Measurements from ENCODE around the gene SFXN5. TPM values are rescaled to one million over a fixed set of nuclear protein-coding genes. Genes with fewer than 3 reads are reported as not detected.

SFXN5 gene
- total RNA-seq, 1 experiment from 2014 or later, result 22.0 TPM

DNA sequence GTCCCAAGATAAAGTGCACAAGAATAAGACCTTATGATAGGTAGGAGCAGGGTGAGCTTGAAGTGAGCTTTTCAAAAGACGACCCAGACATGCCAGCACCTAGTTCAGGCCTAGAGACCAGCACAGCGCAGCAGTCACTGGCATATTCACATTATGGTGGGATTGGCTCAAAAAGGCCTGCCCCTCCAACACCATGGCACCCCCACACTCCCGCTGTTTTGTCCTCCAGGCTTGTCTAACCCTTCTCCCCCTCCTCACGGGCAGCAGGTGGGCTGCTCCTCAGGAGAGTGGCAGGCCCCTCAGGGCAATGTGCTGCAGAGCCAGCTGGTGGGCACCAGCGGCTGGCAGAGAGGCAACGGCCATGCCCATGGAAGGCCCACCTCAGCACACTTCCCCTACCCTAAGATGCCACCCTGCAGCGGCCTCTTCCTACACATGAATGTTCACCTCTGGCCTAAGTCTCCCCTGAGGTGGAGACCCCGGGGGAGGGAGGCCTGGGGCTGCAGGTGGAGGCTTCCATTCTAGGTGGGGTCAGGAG lies 128.6 kb downstream of the SFXN5 start:
- no peaks in the 10 kb centered on the region for H3K9me3 ChIP-seq (ENCODE audit: low read length)
- no peaks in the 10 kb centered on the region for H3K36me3 ChIP-seq (ENCODE audit: low read depth, low read length)
- no peak overlapping the region for H2AFZ ChIP-seq (ENCODE audit: low read length)
- ATAC-seq, result no peak
- no peaks in the 10 kb centered on the region for H3K9me2 ChIP-seq (replicated peaks; ENCODE audit: low read length)
- H3K4me1 ChIP-seq (ENCODE audit: insufficient read depth, low read length), result no peaks in the 10 kb centered on the region
- no peaks in the 10 kb centered on the region for H3F3A ChIP-seq (ENCODE audit: low read length, unreplicated experiment)
- no peaks in the 10 kb centered on the region for H3K27me3 ChIP-seq (ENCODE audit: low read length)
- ChIA-PET CTCF (no interaction called here), POLR2A (ENCODE audit: unreplicated experiment) (no interaction called here)
- BruUV-seq (replicated peaks), result no TSS peak
- H3K4me2 ChIP-seq (ENCODE audit: low read length), result no peak overlapping the region
- no peak overlapping the region for H3K4me3 ChIP-seq (ENCODE audit: low read length)
- intact Hi-C loops (cut with micrococcal nuclease), result no loop called here
- DNase-seq, result no peak
- TF ChIP-seq EZH2 (IDR thresholded peaks at IDR 0.05; ENCODE audit: low read length, unreplicated experiment) (no peak), EZH2phosphoT487 (IDR thresholded peaks at IDR 0.05; ENCODE audit: borderline replicate concordance, low read length) (no peak)
- H3K27ac ChIP-seq (ENCODE audit: low read length), result no peak overlapping the region
- no peak overlapping the region for H3K9ac ChIP-seq (ENCODE audit: low read length)
- H3K79me2 ChIP-seq (ENCODE audit: low read length), result no peaks in the 10 kb centered on the region
- no peaks in the 10 kb centered on the region for H4K20me1 ChIP-seq (ENCODE audit: low read length)

GRCh38 chr2:72942293-72942692 lies 129.2 kb downstream of the SFXN5 start:
- Histone ChIP-seq H3K4me2 (ENCODE audit: low read length) (no peak overlapping the region), H3K79me2 (ENCODE audit: low read length) (no peaks in the 10 kb centered on the region), H4K20me1 (ENCODE audit: low read length) (no peaks in the 10 kb centered on the region), H3K9ac (ENCODE audit: low read length) (no peak overlapping the region), H3K27me3 (ENCODE audit: low read length) (no peaks in the 10 kb centered on the region), H3K4me1 (ENCODE audit: insufficient read depth, low read length) (no peaks in the 10 kb centered on the region), H3F3A (ENCODE audit: low read length, unreplicated experiment) (no peaks in the 10 kb centered on the region), H3K4me3 (ENCODE audit: low read length) (no peak overlapping the region), H3K27ac (ENCODE audit: low read length) (no peak overlapping the region), H3K36me3 (ENCODE audit: low read depth, low read length) (no peaks in the 10 kb centered on the region), H2AFZ (ENCODE audit: low read length) (no peak overlapping the region), H3K9me3 (ENCODE audit: low read length) (no peaks in the 10 kb centered on the region), H3K9me2 (replicated peaks; ENCODE audit: low read length) (no peaks in the 10 kb centered on the region)
- ChIA-PET CTCF (no interaction called here), POLR2A (ENCODE audit: unreplicated experiment) (no interaction called here)
- ATAC-seq (no peak), DNase-seq (no peak)
- no TSS peak for BruUV-seq (replicated peaks)
- no peak for TF ChIP-seq CTCF (conservative IDR thresholded peaks at IDR 0.05; ENCODE audit: low read depth, low read length)
- intact Hi-C loops (cut with micrococcal nuclease), result no loop called here

DNA sequence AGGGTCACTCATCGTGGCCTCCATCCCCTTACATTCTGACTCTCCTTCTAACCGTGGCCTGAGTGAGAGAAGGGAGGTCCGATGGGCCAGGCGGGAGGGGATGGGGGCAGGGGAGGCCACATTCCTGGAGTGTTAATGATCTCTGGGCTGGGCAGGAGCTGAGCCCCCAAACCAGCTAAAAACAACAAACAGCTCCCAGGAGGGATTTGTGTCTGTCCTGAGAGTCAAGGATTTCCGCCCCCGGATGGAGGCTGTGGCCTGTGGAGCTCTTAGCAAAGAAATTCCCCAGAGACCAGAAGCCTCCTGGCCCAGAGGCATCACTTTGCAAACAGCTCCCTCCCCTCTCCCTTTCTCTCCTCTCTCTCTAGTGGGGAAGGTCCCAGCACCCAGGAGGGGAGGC lies 130.7 kb downstream of the SFXN5 start:
- H3K4me1 ChIP-seq (ENCODE audit: insufficient read depth, low read length), result no peaks in the 10 kb centered on the region
- no peak overlapping the region for H2AFZ ChIP-seq (ENCODE audit: low read length)
- H3K4me2 ChIP-seq (ENCODE audit: low read length), result no peak overlapping the region
- no peak overlapping the region for H3K4me3 ChIP-seq (ENCODE audit: low read length)
- BruUV-seq (replicated peaks), result no TSS peak
- ChIA-PET CTCF (no interaction called here), POLR2A (ENCODE audit: unreplicated experiment) (no interaction called here)
- TF ChIP-seq EZH2phosphoT487 (IDR thresholded peaks at IDR 0.05; ENCODE audit: borderline replicate concordance, low read length) (no peak), CTCF (conservative IDR thresholded peaks at IDR 0.05; ENCODE audit: low read depth, low read length) (no peak), EZH2 (IDR thresholded peaks at IDR 0.05; ENCODE audit: low read length, unreplicated experiment) (no peak)
- H3K27me3 ChIP-seq (ENCODE audit: low read length), result no peaks in the 10 kb centered on the region
- no peaks in the 10 kb centered on the region for H3F3A ChIP-seq (ENCODE audit: low read length, unreplicated experiment)
- no peaks in the 10 kb centered on the region for H3K9me3 ChIP-seq (ENCODE audit: low read length)
- H3K9me2 ChIP-seq (replicated peaks; ENCODE audit: low read length), result no peaks in the 10 kb centered on the region
- no peaks in the 10 kb centered on the region for H3K36me3 ChIP-seq (ENCODE audit: low read depth, low read length)
- DNase-seq, result no peak
- no peak overlapping the region for H3K9ac ChIP-seq (ENCODE audit: low read length)
- ATAC-seq, result no peak
- intact Hi-C loops (cut with micrococcal nuclease), result no loop called here
- H4K20me1 ChIP-seq (ENCODE audit: low read length), result no peaks in the 10 kb centered on the region
- H3K79me2 ChIP-seq (ENCODE audit: low read length), result no peaks in the 10 kb centered on the region
- no peak overlapping the region for H3K27ac ChIP-seq (ENCODE audit: low read length)
